Inflammatory macrophage (primary cell): Measurements from ENCODE around the gene CFDP1.
"Not testable (repeated sequence)": the region's sequence is repeated elsewhere in the genome, so short reads cannot be mapped to it uniquely, and the experiment has no call there.

ENCODE experiments used
- DNase-seq, 2 donors: peaks; one replicate each; pipeline ENCODE4 v3.0.0-alpha.2; 2020 to 2022

Gene CFDP1

GRCh38 chr16:75288596-75289120 lies 144.6 kb downstream of the CFDP1 start:
- DNase-seq = no peak

- DNase-seq = no peak
Measured at GRCh38 chr16:75288181-75288580, 145.1 kb downstream of the CFDP1 start.

- peak in 1 of 2 donors; percentile 55 for DNase-seq
Measured at GRCh38 chr16:75287708-75288107, 145.6 kb downstream of the CFDP1 start.

GRCh38 chr16:75286389-75286788 lies 146.9 kb downstream of the CFDP1 start:
- no peak for DNase-seq

- no peak for DNase-seq
Measured at GRCh38 chr16:75282466-75283281, 150.6 kb downstream of the CFDP1 start.

GRCh38 chr16:75281826-75282225 lies 151.5 kb downstream of the CFDP1 start:
- DNase-seq = no peak

GRCh38 chr16:75281009-75281408 lies 152.3 kb downstream of the CFDP1 start:
- DNase-seq = not testable (repeated sequence)

- no peak for DNase-seq
Measured at GRCh38 chr16:75280331-75280804, 152.9 kb downstream of the CFDP1 start.

GRCh38 chr16:75279305-75279704 lies 154.0 kb downstream of the CFDP1 start:
- DNase-seq = no peak

GRCh38 chr16:75273054-75273925 lies 160.0 kb downstream of the CFDP1 start:
- DNase-seq = no peak

GRCh38 chr16:75272629-75273028 lies 160.7 kb downstream of the CFDP1 start:
- not testable (repeated sequence) for DNase-seq

- DNase-seq = peak; percentile 11 to 37
Measured at GRCh38 chr16:75272097-75272551, 161.2 kb downstream of the CFDP1 start.

GRCh38 chr16:75271441-75272096 lies 161.7 kb downstream of the CFDP1 start:
- DNase-seq = no peak

GRCh38 chr16:75269358-75269757 lies 163.9 kb downstream of the CFDP1 start:
- not testable (repeated sequence) for DNase-seq

- DNase-seq = no peak
Measured at GRCh38 chr16:75267631-75268264, 165.6 kb downstream of the CFDP1 start.

GRCh38 chr16:75266738-75267630 lies 166.3 kb downstream of the CFDP1 start:
- no peak for DNase-seq

GRCh38 chr16:75265911-75266701 lies 167.2 kb downstream of the CFDP1 start:
- peak; percentile 11 to 21 for DNase-seq

- no peak for DNase-seq
Measured at GRCh38 chr16:75264999-75265910, 168.0 kb downstream of the CFDP1 start.

GRCh38 chr16:75264457-75264998 lies 168.8 kb downstream of the CFDP1 start:
- no peak for DNase-seq
